HG03469 (cell line): ENCODE data around the gene PSMG4.
"Not testable (repeated sequence)": the region's sequence is repeated elsewhere in the genome, so short reads cannot be mapped to it uniquely, and the experiment has no call there.

Experiments
- ATAC-seq: cut with Tn5 transposase; IDR thresholded peaks from one replicate; pipeline ENCODE4 v1.9.1; 2021; ENCODE audit warnings: mild to moderate bottlenecking, moderate library complexity, moderate number of reproducible peaks; ENCODE audit not compliant: unreplicated experiment

The PSMG4 gene

GRCh38 chr6:3230256-3230882, 28.4 kb upstream of the PSMG4 start:
- ATAC-seq = no peak

DNA sequence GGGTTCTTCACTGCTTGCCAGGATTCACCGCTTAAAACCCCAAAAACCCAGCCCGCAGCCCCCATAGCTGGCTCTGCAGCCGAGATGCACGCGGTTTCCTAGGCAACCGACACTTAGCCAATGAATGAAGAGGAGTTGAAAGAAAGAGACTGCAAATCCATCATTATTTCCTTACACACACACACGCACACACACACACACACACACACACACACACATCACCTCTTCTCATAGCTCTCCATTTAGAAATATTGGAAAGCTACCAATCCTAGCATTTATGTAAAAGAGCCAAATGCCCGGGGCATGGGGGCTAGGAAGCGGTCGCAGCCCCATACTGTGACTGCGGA, 27.9 kb upstream of the PSMG4 start:
- ATAC-seq = no peak

- ATAC-seq = no peak
Measured at GRCh38 chr6:3231247-3232016, 27.3 kb upstream of the PSMG4 start.

GRCh38 chr6:3232017-3232945, 26.5 kb upstream of the PSMG4 start:
- no peak for ATAC-seq

GRCh38 chr6:3233321-3233720, 25.4 kb upstream of the PSMG4 start:
- ATAC-seq = no peak

- no peak for ATAC-seq
Measured at GRCh38 chr6:3233904-3234303, 24.8 kb upstream of the PSMG4 start.

- ATAC-seq = no peak
Measured at GRCh38 chr6:3235486-3235885, 23.3 kb upstream of the PSMG4 start.

GRCh38 chr6:3236005-3236404, 22.7 kb upstream of the PSMG4 start:
- ATAC-seq = no peak

DNA sequence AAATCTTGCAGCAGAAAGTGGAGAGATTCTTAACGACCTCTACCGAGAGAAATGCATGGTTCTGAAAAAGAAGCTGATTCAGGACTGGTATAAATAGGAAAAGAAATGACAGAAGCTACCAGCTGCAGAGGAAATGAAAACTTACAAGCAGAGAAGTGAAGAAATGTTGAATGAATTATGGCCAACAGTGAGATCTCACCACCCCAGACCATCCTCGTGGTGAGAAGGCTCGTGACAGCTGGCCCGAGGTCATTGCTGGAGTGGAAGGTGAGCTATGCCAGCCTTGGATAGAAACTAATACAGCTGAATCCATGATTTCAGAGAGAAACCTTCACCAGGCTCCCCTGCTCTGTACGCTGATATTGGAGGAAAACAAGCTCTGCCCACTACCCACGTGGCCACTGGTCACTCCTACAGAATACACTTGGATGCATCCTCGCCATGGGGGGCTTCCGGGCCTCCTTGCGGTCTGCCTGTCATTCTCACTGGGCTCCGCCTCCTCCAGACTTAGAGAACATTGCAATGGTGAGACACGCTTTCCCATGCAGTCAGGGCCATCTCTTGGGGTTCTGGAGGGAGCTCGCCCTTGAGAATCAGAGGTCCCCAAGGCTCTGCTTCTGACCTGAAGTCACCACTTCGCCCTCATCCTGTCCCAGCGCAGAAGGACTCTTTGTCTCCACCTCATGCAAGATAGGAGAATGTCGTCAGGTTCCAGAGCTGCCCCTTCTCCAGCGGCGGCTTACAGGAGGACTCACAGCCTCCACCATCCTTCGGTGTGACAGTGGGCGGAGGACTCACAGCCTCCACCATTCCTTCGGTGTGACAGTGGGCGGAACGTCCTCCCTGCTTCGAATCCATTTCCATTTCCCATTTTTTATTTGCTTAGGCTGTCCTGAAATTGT, 20.7 kb upstream of the PSMG4 start:
- ATAC-seq = no peak

GRCh38 chr6:3239110-3239830, 19.5 kb upstream of the PSMG4 start:
- ATAC-seq = no peak

DNA sequence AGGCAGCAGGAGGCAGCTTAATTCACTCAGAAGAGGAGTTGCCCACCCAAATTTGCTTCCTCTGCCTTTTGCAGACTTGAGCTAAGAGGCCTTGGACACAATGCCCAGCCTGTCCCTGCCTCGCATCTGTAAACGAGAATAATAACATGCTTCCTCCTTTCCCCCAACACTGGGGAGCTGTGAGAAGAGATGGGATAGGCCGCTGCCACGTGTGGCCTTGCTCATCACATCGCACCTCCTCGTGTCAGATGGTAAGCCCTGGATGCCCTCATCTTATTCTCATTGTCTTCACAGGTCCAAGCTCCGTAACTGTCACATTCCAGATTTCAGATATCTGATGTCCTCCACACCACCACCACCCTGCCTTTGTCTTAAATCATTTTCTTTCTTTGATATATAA, 18.2 kb upstream of the PSMG4 start:
- ATAC-seq = no peak

DNA sequence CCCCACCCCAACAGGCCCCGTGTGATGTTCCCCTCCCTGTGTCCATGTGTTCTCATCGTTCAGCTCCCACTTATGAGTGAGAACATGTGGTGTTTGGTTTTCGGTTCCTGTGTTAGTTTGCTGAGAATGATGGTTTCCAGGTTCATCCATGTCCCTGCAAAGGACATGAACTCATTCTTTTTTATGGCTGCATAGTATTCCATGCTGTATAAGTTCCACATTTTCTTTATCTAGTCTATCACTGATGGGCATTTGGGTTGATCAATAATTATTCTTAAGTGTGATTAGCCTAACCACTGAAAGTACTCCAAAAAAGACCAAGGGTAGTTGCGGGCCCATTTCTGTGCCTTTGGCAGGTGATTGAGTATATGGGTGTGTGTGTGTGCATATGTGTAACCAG, 17.0 kb upstream of the PSMG4 start:
- not testable (repeated sequence) for ATAC-seq

GRCh38 chr6:3242768-3243167, 16.0 kb upstream of the PSMG4 start:
- ATAC-seq = no peak

GRCh38 chr6:3244003-3244831, 14.5 kb upstream of the PSMG4 start:
- ATAC-seq = no peak

GRCh38 chr6:3244832-3245161, 13.9 kb upstream of the PSMG4 start:
- not testable (repeated sequence) for ATAC-seq

GRCh38 chr6:3245216-3245615, 13.5 kb upstream of the PSMG4 start:
- no peak for ATAC-seq

DNA sequence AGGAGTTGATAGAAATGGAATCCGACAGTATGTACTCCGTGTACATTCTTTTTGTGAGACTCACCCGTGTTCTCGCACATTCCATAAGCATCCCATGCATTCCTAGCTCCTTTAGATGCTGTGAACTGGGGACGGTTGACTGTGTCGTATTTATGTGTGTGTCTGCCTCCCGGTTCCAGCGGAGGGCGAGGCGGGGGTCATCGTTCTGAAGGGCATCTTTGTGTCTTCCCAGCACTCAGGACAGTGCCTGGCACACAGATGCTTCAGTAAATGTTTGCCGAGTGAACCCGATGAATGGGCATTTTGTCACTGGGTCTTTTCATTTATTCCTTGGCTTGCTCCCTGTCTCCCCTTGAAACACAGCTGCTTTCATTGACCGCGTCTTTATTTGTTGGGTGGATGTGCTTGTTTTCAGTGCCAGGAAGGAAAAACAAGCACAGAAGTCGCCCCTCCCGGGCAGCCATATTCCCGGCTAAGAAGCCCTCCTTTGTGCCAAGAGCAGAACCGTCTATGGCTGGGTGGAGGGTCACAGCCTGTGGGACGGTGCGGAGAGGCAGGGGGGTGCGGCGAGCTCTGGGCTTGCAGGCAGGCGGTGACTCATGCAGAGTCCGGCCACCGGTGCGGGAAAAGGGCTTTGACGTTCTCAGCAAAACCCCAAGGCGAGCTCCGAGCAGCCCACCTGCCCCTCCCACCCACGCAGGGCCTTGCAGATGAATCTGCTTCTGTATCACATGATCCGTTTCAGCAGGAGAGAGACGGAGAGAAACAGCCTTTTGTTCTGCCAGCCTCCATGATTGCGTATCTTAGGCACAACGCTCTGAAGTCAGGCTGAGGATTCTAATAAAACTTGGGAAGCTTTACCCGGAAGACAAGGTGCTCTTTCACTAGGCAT, 11.2 kb upstream of the PSMG4 start:
- no peak for ATAC-seq

DNA sequence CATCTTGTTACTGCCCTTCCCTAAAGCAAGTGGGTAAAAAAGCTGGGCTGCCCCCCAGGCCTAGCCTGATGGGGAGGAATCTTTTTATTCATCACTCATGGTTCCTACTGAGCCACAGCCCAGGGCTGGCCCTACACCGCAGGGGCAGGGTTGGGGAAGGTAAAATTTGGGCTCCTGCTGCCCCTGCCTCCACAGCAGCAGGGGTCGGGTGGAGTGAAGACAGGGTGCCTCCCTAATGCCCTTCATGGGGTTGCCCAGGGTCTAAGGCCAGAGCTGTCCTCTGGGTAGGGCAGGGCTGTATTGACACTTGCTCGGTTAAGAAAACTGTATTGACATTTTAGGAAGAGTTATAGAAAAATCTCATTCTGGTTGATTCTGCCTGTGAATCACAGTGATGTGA, 8.9 kb upstream of the PSMG4 start:
- ATAC-seq = no peak
